ENCODE measurements around the gene YBX1.

Gene YBX1

DNA sequence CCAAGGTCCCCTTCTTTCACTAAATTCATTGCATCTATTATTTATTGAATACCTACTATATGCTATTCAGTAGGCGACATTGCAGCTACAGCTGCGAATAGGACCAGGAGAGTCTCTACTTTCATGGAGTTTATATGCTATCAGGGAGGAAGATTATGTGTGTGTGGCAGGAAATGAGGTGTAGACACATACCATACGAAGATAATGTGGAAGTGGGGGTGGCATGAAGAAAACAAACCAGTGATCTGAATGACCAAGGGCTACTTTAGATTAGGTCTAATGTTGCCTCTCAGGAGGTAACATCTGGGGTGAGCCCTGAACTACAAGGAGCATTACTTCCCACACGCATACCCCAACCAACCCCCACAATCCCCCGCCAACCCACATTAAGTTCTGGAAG, 25.0 kb upstream of the YBX1 start:
- peak overlapping the region; percentile 87; the same call in 1 of the 2 replicates for H2AFZ ChIP-seq (ENCODE audit: low read length)
- H3F3A ChIP-seq (ENCODE audit: low read depth) = no peaks in the 10 kb centered on the region
- peaks cover 9% of the 10 kb centered on the region for H4K20me1 ChIP-seq (ENCODE audit: insufficient read depth, low read length, poor library complexity, severe bottlenecking)
- peak overlapping the region; percentile 80 for H3K4me3 ChIP-seq (ENCODE audit: low read length, poor library complexity, severe bottlenecking)
- H3K9me2 ChIP-seq (replicated peaks; ENCODE audit: low read depth, low read length) = no peaks in the 10 kb centered on the region
- H3K36me3 ChIP-seq (ENCODE audit: insufficient read depth, low read length) = no peaks in the 10 kb centered on the region
- peak overlapping the region; percentile 79 for H3K9ac ChIP-seq (ENCODE audit: low read depth, low read length, poor library complexity, severe bottlenecking)
- no peaks in the 10 kb centered on the region for H3K9me3 ChIP-seq (ENCODE audit: insufficient read depth, low read depth, low read length)
- H3K4me2 ChIP-seq (ENCODE audit: low read depth, low read length, poor library complexity, severe bottlenecking) = peak overlapping the region; percentile 95
- H3K27me3 ChIP-seq (ENCODE audit: insufficient read depth, low read length, poor library complexity, severe bottlenecking) = no peaks in the 10 kb centered on the region
- peaks cover 41% of the 10 kb centered on the region for H3K4me1 ChIP-seq (ENCODE audit: insufficient read depth, low read length, poor library complexity, severe bottlenecking)
- H3K79me2 ChIP-seq (ENCODE audit: insufficient read depth, low read length) = peaks cover 39% of the 10 kb centered on the region
- no peak for TF ChIP-seq CTCF (conservative IDR thresholded peaks at IDR 0.05; ENCODE audit: low read length)
- TF ChIP-seq EZH2phosphoT487 (IDR thresholded peaks at IDR 0.05; ENCODE audit: borderline replicate concordance) = no peak

GRCh38 chr1:42657981-42658876, 24.0 kb upstream of the YBX1 start, which contains the start of gene PPIH:
PPIH (plus strand) TSS chr1:42658423; CDS start chr1:42658447, 24 bp downstream.
- Histone ChIP-seq H3K4me3 (ENCODE audit: low read length, poor library complexity, severe bottlenecking) (peak within 1 kb of the TSS; percentile 80), H3K36me3 (ENCODE audit: insufficient read depth, low read length) (no peaks in the 10 kb centered on the region), H3K79me2 (ENCODE audit: insufficient read depth, low read length) (peaks cover 42% of the 10 kb centered on the region), H3K9me2 (replicated peaks; ENCODE audit: low read depth, low read length) (no peaks in the 10 kb centered on the region), H3K4me2 (ENCODE audit: low read depth, low read length, poor library complexity, severe bottlenecking) (peak within 1 kb of the TSS; percentile 95), H3F3A (ENCODE audit: low read depth) (no peaks in the 10 kb centered on the region), H3K9ac (ENCODE audit: low read depth, low read length, poor library complexity, severe bottlenecking) (peak within 1 kb of the TSS; percentile 79), H3K4me1 (ENCODE audit: insufficient read depth, low read length, poor library complexity, severe bottlenecking) (peaks cover 41% of the 10 kb centered on the region), H3K9me3 (ENCODE audit: insufficient read depth, low read depth, low read length) (no peaks in the 10 kb centered on the region), H2AFZ (ENCODE audit: low read length) (peak within 1 kb of the TSS; percentile 87), H4K20me1 (ENCODE audit: insufficient read depth, low read length, poor library complexity, severe bottlenecking) (peaks cover 16% of the 10 kb centered on the region), H3K27me3 (ENCODE audit: insufficient read depth, low read length, poor library complexity, severe bottlenecking) (no peaks in the 10 kb centered on the region)
- no peak for TF ChIP-seq CTCF (conservative IDR thresholded peaks at IDR 0.05; ENCODE audit: low read length)
- no peak for TF ChIP-seq EZH2phosphoT487 (IDR thresholded peaks at IDR 0.05; ENCODE audit: borderline replicate concordance)

GRCh38 chr1:42658877-42659337, 23.3 kb upstream of the YBX1 start:
- H3K9me2 ChIP-seq (replicated peaks; ENCODE audit: low read depth, low read length) = no peaks in the 10 kb centered on the region
- H4K20me1 ChIP-seq (ENCODE audit: insufficient read depth, low read length, poor library complexity, severe bottlenecking) = peaks cover 16% of the 10 kb centered on the region
- H3K9me3 ChIP-seq (ENCODE audit: insufficient read depth, low read depth, low read length) = no peaks in the 10 kb centered on the region
- H3K36me3 ChIP-seq (ENCODE audit: insufficient read depth, low read length) = peaks cover 3% of the 10 kb centered on the region; the same call in 1 of the 2 replicates
- peak overlapping the region; percentile 79 for H3K9ac ChIP-seq (ENCODE audit: low read depth, low read length, poor library complexity, severe bottlenecking)
- H2AFZ ChIP-seq (ENCODE audit: low read length) = peak overlapping the region; percentile 87
- peaks cover 41% of the 10 kb centered on the region for H3K4me1 ChIP-seq (ENCODE audit: insufficient read depth, low read length, poor library complexity, severe bottlenecking)
- H3K79me2 ChIP-seq (ENCODE audit: insufficient read depth, low read length) = peaks cover 42% of the 10 kb centered on the region
- no peaks in the 10 kb centered on the region for H3F3A ChIP-seq (ENCODE audit: low read depth)
- peak overlapping the region; percentile 95 for H3K4me2 ChIP-seq (ENCODE audit: low read depth, low read length, poor library complexity, severe bottlenecking)
- peak overlapping the region; percentile 80 for H3K4me3 ChIP-seq (ENCODE audit: low read length, poor library complexity, severe bottlenecking)
- TF ChIP-seq EZH2phosphoT487 (IDR thresholded peaks at IDR 0.05; ENCODE audit: borderline replicate concordance) = no peak
- no peak for TF ChIP-seq CTCF (conservative IDR thresholded peaks at IDR 0.05; ENCODE audit: low read length)
- H3K27me3 ChIP-seq (ENCODE audit: insufficient read depth, low read length, poor library complexity, severe bottlenecking) = no peaks in the 10 kb centered on the region

All from Loucy (cell line).